Left kidney (tissue), 2 donors: ENCODE results near the gene WWOX. TPM values are rescaled to one million over a fixed set of nuclear protein-coding genes. Genes with fewer than 3 reads are reported as not detected.

ENCODE experiments used
- DNase-seq: peaks from one replicate; pipeline ENCODE4 v3.0.0-alpha.2; 2013
- polyA plus RNA-seq: library from polyadenylated mRNA; unstranded; fragments of 120-200 nt; gene quantifications from one replicate; pipeline ENCODE4 v1.2.1, GENCODE V29; 2013; ENCODE audit not compliant: insufficient read length

Gene WWOX
- polyA plus RNA-seq, 1 donor: 34.1 TPM

GRCh38 chr16:78866521-78866920, 767.1 kb downstream of the WWOX start:
- DNase-seq: no peak

DNA sequence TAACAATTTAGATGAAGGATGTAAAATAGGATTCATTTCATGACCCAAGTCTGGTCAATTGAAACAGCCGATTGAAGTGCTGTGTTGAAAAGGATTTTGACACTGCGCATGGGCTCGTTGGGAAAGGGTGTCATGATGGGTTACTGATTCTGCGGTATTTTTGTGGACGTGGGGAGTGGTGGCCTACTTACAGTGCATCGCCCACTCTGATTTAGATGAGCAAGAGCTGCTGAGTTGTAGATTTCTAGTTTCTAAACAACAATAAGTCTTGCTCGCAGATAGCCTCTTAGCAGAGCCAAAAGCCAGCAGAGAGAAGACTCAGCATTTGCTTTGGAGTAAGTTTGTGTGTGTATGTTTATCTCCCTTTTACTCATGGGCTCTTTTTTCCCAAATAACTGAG, 770.0 kb downstream of the WWOX start:
- DNase-seq: no peak

DNA sequence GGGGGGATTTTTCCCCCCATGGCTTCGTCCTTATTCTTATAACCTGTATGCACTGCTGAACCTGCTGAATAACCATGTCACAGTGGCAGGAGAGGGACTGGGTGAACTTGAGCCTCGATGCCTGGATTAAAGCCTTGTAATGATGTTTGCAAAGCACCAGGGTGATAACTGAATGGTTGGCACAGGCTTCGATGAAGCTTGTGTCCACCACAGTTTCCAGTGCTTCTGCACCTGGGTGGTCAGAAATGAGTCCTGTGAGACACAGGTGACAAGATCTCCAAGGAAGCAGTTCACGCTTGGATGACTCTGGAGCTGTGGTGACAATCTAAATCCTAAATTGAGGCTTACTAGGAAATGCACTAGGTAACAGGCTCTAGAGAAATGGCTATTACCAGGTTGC, 771.8 kb downstream of the WWOX start:
- no peak for DNase-seq

- DNase-seq: no peak
Measured at GRCh38 chr16:78876671-78877070, 777.2 kb downstream of the WWOX start.

DNA sequence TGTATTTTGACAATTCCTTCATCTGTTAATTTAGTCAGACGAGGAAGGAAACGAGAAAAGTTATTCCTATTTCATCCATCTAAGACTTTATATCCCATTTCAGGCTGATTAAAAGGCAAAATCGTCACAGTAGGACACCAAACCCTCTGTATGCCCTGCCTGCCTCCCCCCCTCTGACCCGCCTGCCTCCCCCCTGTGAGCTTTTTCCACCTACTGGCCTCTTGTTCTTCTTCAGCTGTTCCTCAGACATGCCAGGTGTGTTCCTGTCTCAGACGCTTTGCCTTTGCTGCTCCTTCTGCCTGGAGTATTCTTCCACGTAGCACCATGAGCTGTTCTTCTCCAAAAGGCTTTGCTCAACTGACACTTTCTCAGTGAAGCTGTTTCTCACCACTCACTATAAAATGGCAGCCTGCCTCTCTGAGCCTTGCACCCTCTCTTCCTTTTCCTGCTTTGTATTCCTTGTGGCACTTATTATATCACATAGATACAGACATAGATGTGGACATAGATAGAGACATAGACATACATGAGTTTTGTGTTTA, 777.7 kb downstream of the WWOX start:
- DNase-seq: no peak

DNA sequence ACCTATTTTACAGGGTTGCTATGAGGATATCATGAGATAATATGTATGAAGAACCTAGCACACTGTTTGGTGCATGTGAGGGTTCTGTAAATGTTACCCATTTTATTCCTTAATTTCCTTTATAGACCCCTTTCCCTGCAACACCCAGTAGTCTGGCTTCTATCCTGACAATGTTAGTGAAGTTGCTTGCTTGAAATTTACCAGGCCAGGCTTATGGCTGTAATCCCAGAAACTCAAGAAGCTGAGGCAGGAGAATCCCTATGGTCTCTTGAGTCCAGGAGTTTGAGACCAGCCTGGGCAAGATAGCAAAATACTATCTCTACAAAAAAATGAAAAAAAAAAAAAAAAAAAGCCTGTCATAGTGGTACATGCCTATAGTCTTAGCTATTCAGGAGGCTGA, 779.1 kb downstream of the WWOX start:
- no peak for DNase-seq

- DNase-seq: no peak
Measured at GRCh38 chr16:78879011-78879410, 779.6 kb downstream of the WWOX start.

DNA sequence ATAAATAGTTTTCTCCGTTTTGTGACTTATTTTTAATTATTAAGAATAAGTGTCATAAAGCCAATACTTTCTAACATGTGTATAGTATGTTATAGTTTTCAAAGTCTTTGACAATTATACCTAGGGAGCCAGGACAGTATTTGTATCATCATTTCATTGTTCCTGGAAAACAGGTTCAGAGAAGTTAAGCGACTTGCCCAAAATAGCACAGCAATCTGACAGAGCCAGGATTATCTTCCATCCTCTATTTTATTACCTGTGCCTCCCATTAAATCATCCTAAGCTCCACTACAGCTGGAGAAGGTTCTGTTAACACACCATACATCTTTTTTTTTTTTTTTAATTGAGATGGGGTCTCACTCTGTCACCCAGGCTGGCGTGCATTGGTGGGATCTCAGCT, 782.7 kb downstream of the WWOX start:
- DNase-seq: no peak

- no peak for DNase-seq
Measured at GRCh38 chr16:78882751-78883150, 783.3 kb downstream of the WWOX start.

- no peak for DNase-seq
Measured at GRCh38 chr16:78884204-78884603, 784.8 kb downstream of the WWOX start.

GRCh38 chr16:78889346-78889745, 789.9 kb downstream of the WWOX start:
- no peak for DNase-seq

DNA sequence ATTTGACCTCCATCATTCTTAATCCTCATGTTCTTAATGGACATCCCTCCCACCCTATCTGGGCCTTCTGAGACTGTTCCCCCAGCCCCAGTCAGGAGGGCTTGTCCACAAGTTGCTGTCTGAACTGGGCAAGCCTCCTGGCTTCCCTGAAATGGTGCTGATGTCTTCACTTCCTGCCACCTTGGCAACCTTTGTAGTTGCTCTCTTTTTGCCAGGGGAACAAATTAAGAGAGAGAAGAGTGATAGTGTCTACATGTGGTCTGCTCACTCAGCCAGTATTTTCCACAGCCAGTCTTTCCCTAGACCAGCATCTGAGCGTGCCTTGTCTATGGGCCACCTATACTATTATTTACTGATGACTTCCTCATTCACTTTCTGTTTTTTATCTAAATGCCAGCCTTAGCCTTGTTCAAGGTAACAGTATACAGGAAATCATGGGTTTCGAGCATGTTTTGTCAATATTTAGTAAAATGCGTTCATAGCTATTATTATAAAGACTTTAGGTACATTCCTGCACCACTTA, 791.0 kb downstream of the WWOX start:
- DNase-seq: no peak

DNA sequence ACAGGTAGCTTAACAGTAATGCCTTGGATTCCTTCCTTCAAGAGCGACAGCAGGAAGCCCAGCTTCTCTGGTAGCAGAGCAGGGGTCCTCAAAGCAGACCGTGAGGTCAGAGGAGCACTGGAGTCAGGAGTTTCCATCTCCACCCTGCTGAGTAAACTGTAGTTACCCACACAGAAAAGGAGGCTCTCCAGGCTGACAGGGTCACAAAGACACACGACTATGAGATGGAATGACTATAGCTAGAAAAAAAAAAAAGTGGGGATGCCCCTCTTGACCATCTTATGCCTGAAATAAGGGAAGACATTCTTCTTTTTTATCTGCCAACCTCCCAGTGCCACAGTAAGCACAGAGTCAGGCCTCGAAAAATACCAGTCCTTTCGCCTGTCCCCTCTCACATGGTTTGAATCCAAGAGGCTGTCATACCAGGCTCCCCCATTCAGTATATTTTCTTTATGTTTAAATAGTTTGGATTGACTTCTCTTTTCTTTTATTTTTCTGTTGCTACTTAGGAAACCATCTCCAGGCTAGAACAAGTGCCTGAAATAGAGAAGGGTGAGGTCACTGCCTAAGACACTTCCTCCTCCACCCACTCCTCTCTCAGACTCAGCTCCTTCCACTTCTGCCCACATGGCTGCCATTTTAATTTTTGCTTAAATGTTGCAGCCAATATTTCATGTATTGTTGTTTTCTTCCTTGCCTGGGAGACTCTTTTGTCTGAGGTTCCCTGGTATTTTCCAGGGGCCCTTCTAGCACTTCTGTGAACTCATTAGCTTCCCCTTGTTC, 793.7 kb downstream of the WWOX start:
- DNase-seq: no peak

DNA sequence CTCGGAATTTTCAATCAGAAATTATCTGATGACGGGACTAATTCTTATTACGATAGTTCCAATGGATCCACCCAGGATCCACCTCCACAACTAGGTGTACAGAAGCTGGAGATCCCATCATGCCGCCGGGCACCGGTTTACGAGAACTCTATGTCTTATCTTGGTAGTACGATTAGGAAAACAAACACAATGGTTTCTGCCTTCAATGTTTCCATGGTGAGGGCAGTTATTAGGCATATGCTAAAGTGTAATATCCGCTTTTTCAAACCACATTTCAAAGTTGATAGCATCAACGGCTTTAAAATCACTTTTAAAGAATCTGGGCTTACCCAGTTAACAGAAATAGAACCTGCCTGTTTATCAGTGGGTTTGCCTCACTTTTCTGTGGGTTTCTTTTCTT, 795.4 kb downstream of the WWOX start:
- no peak for DNase-seq

DNA sequence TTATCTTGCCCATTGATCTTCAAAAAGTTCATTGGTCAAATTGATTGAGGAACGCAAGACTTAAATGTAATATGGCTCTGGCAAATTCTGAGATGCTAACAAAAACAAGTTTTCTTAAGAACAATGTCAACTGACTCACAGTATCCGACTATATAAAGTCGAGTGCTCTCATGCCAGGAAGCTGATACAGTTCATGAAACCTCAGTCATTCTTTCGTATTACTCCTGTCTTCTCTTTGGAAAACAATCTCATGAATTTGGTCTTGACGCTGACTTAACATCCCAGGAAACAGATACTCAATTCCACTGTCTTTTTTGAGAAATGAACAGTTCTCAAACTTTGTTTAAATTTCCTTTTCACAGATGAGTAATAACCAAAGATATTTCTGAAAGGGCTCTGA, 796.2 kb downstream of the WWOX start:
- DNase-seq: no peak

DNA sequence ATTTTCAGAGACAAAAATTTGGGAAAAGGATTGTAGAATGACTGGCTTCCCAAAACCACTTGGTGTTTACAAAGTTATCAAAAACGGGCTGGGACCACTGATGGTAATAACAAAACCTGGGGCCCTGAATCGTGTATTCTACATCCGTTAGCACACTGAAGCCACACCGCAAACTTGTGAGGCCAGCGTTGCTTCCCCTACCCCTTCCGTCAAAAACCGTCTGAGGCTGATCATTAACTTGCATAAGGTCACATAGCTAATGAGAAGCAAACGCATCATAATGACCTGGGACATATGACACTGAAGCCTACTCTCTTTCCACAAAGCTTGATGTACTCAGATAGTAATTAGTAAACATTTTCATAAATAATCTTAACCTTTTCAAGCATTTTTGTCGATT, 796.8 kb downstream of the WWOX start:
- DNase-seq: no peak

DNA sequence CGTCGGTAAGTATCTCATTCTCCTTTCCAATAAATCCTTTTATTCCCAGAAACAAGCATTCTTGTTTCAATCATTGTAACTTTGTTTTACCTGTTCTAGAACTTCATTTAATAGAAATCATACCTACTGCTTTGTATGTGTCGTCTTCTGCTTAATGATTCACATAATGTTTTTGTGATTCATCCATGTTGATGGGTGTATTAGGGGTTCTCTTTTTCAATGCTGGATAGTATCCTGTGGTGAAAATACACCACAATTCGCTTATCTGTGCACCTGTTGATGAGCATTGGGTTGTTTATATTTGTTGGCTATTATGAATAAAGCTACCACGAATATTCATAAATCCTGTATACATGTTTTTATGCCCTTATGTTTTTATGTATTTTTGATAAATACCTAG, 797.8 kb downstream of the WWOX start:
- no peak for DNase-seq

DNA sequence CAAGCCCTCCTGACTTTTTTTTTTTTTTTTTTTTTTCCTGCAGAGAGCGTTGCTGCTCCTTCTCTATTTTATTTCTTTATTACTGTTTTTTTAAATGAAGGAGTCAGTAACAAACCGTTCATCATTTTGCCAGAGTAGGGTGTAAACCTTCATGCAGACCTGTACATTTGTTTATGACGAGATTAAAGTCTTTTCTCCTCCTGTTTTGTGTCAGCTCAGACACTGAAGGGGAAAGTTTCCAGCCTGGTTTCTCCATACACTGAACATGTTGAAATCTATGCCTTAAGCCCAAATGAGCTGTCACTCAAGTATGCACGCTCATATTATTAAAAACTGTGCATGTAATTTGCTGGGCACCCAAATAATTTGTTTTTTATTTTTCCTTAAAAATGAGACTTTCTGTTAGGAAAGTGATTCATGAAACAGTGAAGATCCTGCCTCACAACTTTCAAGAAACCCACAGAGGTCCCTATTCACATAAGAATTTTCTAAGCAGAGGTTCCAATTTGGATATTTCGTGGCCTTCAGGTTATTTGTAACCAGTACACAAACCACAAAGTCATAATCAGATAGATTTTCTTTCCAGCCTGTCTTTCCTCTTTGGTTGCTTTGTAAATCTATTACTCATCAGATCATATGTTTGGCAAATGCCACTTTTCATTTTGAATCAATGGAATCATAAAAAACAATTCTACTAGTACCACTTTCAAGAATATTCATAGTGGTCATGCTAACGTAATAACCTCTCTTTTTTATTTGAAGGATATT, 800.8 kb downstream of the WWOX start:
- no peak for DNase-seq

GRCh38 chr16:78900966-78901365, 801.5 kb downstream of the WWOX start:
- DNase-seq: no peak

DNA sequence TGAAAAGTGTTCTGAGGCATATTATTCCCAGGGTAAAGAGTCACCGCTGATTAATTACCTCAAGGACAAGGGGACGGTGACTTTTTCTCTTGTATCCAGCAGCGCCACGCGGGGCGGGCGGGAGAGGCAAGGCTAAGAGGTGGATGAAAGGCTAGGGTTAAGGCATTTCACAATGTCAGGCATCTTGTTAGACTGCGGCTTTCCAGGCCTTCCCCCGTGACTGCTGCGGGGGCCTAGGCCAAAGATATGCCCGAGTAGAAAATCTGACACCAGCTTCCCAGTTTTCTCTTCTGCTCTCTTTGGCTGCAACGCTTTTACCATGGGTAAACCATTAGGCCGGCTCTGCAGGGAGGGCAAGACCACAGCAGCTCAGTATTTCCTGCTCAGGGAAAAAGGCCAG, 802.9 kb downstream of the WWOX start:
- DNase-seq: no peak

DNA sequence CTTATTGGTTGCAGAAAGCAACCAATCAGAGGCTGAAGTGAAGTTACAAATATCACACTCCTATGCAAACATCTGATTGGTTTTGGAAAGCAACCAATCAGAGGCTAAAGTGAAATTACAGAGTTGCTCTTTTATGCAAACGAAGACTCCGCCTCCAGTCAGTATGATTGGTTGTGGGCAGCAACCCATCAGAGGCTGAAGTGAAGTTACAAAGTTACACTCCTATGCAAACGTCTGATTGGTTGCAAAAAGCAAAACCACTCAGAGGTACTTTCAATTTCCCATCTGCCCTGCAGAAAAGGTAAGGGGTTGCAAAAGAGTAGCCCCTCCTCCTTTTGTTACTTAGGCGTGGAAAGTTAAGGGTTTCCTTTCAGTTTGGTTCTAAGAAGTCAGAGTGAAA, 803.8 kb downstream of the WWOX start:
- no peak for DNase-seq

DNA sequence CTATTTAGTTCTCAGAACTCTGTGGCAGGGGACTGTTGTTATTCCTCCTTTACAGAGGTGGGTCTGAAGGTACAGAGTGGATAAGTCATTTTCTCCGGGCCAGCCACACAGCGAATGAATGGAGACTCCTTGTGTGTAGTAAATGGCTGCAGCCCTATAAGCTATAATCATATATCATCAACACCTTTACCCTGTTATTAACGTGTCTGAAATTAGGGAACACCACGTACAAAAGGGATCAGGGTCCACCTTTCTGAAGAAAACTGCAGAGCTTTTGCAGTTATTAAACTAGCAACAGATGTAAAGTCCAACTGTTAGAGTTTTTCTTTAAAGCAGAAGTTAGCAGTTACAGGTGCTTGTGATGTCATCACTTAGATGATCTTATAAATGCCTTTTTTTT, 804.4 kb downstream of the WWOX start:
- DNase-seq: no peak

- no peak for DNase-seq
Measured at GRCh38 chr16:78906135-78906534, 806.7 kb downstream of the WWOX start.
